K562 (cell line): ENCODE data around the gene HLA-DMB. TPM values are rescaled to one million over a fixed set of nuclear protein-coding genes. Genes with fewer than 3 reads are reported as not detected.

ENCODE experiments used
- ATF2 ChIP-seq: sonication (generic); formaldehyde crosslinking; IDR thresholded peaks from 2 replicates; pipeline ENCODE4 v1.8.1; 2022; ENCODE audit warnings: missing genetic modification reagents
- CHD2 ChIP-seq: IDR thresholded peaks from 2 replicates; pipeline ENCODE4 v1.6.1; 2011; ENCODE audit warnings: low read depth, low read length
- CREB3 ChIP-seq: fragments of 450-650 bp; conservative IDR thresholded peaks from 2 replicates; pipeline ENCODE4 v1.6.1; 2016; ENCODE audit warnings: missing genetic modification characterization, low read depth, mild to moderate bottlenecking, missing compliant biosample characterization, moderate library complexity
- FOXJ2 ChIP-seq: fragments of 200-800 bp; sonication (Bioruptor generic); IDR thresholded peaks from 2 replicates; pipeline ENCODE4 v1.6.1; 2016; ENCODE audit warnings: missing genetic modification characterization, missing compliant biosample characterization
- HNRNPL ChIP-seq: fragments of 200-400 bp; formaldehyde crosslinking; IDR thresholded peaks from 2 replicates; pipeline ENCODE4 v1.6.1; 2017; ENCODE audit warnings: low read depth, mild to moderate bottlenecking, low read length
- JUND ChIP-seq, 2 experiments: IDR thresholded peaks; 2 replicates in 1 of 2; 3 replicates in 1 of 2; pipeline ENCODE4 v1.6.1; 2011; ENCODE audit warnings: borderline replicate concordance in 2 of 2, low read depth in 2 of 2, low read length in 2 of 2, improper control_type of control experiment in 1 of 2, missing biosample characterization in 1 of 2, missing genetic modification characterization in 1 of 2, missing genetic modification reagents in 1 of 2
- NUFIP1 ChIP-seq: fragments of 450-650 bp; IDR thresholded peaks from 2 replicates; pipeline ENCODE4 v1.6.1; 2018; ENCODE audit not compliant: partially characterized antibody
- RBM22 ChIP-seq: fragments of 200-400 bp; formaldehyde crosslinking; IDR thresholded peaks from 2 replicates; pipeline ENCODE4 v1.6.1; 2018; ENCODE audit warnings: low read length, low read depth; ENCODE audit not compliant: poor library complexity, severe bottlenecking
- STAT5B ChIP-seq: fragments of 250-450 bp; sonication (Bioruptor Pico); IDR thresholded peaks from 2 replicates; pipeline ENCODE4 v1.8.0; 2021; ENCODE audit warnings: mild to moderate bottlenecking, inconsistent platforms
- ZKSCAN8 ChIP-seq: fragments of 200-800 bp; sonication (Bioruptor generic); IDR thresholded peaks from 2 replicates; pipeline ENCODE4 v1.6.1; 2016; ENCODE audit warnings: missing genetic modification characterization, missing compliant biosample characterization
- ZNF23 ChIP-seq: fragments of 250-450 bp; sonication (Bioruptor Pico); IDR thresholded peaks from 2 replicates; pipeline ENCODE4 v1.4.0; 2020; ENCODE audit warnings: mild to moderate bottlenecking
- ZNF263 ChIP-seq: sonication (generic); formaldehyde crosslinking; IDR thresholded peaks from 2 replicates; pipeline ENCODE4 v1.8.0; 2022; ENCODE audit warnings: mild to moderate bottlenecking, missing genetic modification reagents, borderline replicate concordance
- ZNF318 ChIP-seq, 2 experiments: fragments of 450-650 bp; IDR thresholded peaks; 2 replicates each; pipeline ENCODE4 v1.6.1; 2016; ENCODE audit warnings: mild to moderate bottlenecking in 2 of 2, borderline replicate concordance in 1 of 2, low read depth in 1 of 2, moderate library complexity in 1 of 2
- ZNF586 ChIP-seq: fragments of 450-650 bp; formaldehyde crosslinking; conservative IDR thresholded peaks from 2 replicates; pipeline ENCODE4 v1.4.0; 2020; ENCODE audit warnings: mild to moderate bottlenecking, moderate library complexity
- ZSCAN29 ChIP-seq: fragments of 450-650 bp; IDR thresholded peaks from 2 replicates; pipeline ENCODE4 v1.6.1; 2017
- polyA plus RNA-seq, 8 experiments: library from polyadenylated mRNA; depleted of rRNA in 4 of 8; stranded (reverse) in 5 of 8; unstranded in 3 of 8; fragments of >200 nt; fragmentation: Nextera tagmentation in 2 of 8; fragmentation: Illumina TruSeq in 1 of 8; extraction: Ambion mirVana in 2 of 8; extraction: Trizol in 1 of 8; gene quantifications; 2 replicates each; pipeline versions ENCODE4 v1.2.1 to v1.2.3, GENCODE V29; 2011 to 2014; ENCODE audit warnings: inconsistent platforms in 1 of 8, missing spikeins in 1 of 8
- total RNA-seq, 7 experiments: library from RNA; depleted of rRNA in 6 of 7; stranded (reverse); fragments of >200 nt in 6 of 7; fragmentation: Illumina TruSeq in 2 of 7; extraction: Trizol in 2 of 7; gene quantifications; 2 replicates each; pipeline versions ENCODE4 v1.2.1 to v1.2.3, GENCODE V29; 2011 to 2021; ENCODE audit warnings: low replicate concordance in 1 of 7

Gene HLA-DMB
- total and polyA plus RNA-seq, 9 of the 15 experiments (the other 6 are each of a cell fraction or from before 2014, with no cell fraction given), result 0.38 TPM; not detected in 8

GRCh38 chr6:32968093-32968866 lies 27.5 kb upstream of the HLA-DMB start, which contains the start of gene BRD2 (continued):
- TF ChIP-seq JUND (IDR thresholded peaks at IDR 0.05; ENCODE audit: borderline replicate concordance, low read depth, low read length), result peak; percentile 52
- TF ChIP-seq JUND (tag; IDR thresholded peaks at IDR 0.05; ENCODE audit: borderline replicate concordance, low read depth, low read length), result 0 out of 3 replicates have a peak, but pooled peaks have one; percentile 11
- TF ChIP-seq NUFIP1, result no peak
- no peak for TF ChIP-seq ATF2 (CRISPR knock-in tag)
- no peak for TF ChIP-seq ZNF586 (CRISPR knock-in tag)
- peak; percentile 55; the same call in 1 of the 2 replicates for TF ChIP-seq CREB3
- TF ChIP-seq STAT5B (CRISPR knock-in tag), result no peak
- no peak for TF ChIP-seq ZKSCAN8 (CRISPR knock-in tag)
- TF ChIP-seq ZNF318 (IDR thresholded peaks at IDR 0.05; ENCODE audit: borderline replicate concordance in 1 of 2, low read depth in 1 of 2), result no peak
- TF ChIP-seq CHD2, result peak; percentile 51; the same call in 1 of the 2 replicates
- peak; percentile 90 for TF ChIP-seq RBM22
- TF ChIP-seq FOXJ2, result no peak; the same call in 1 of the 2 replicates
- 0 out of 2 replicates have a peak, but pooled peaks have one; percentile 29 for TF ChIP-seq ZSCAN29
- TF ChIP-seq ZNF263 (CRISPR knock-in tag), result peak; percentile 83
- TF ChIP-seq ZNF23, result no peak
- TF ChIP-seq HNRNPL, result no peak
